Ishikawa (cell line): ENCODE measurements around the gene PBX3.

ENCODE experiments used
- CEBPB ChIP-seq: IDR thresholded peaks from 2 replicates; pipeline ENCODE4 v1.6.1; 2012
- CREB1 ChIP-seq: IDR thresholded peaks from 2 replicates; pipeline ENCODE4 v1.6.1; 2012; ENCODE audit warnings: low read depth
- EGR1 ChIP-seq: IDR thresholded peaks from 2 replicates; pipeline ENCODE4 v1.6.1; 2012
- EP300 ChIP-seq: IDR thresholded peaks from 2 replicates; pipeline ENCODE4 v1.6.1; 2012; ENCODE audit warnings: borderline replicate concordance
- FOXM1 ChIP-seq: IDR thresholded peaks from 2 replicates; pipeline ENCODE4 v1.6.1; 2012; ENCODE audit warnings: low read depth, borderline replicate concordance
- NFIC ChIP-seq: IDR thresholded peaks from 2 replicates; pipeline ENCODE4 v1.6.1; 2012
- RAD21 ChIP-seq: IDR thresholded peaks from 2 replicates; pipeline ENCODE4 v1.6.1; 2012; ENCODE audit warnings: low read depth
- TAF1 ChIP-seq: IDR thresholded peaks from 2 replicates; pipeline ENCODE4 v1.6.1; 2012; ENCODE audit warnings: low read depth, mild to moderate bottlenecking
- TCF12 ChIP-seq: IDR thresholded peaks from 2 replicates; pipeline ENCODE4 v1.6.1; 2012; ENCODE audit warnings: low read depth
- TEAD4 ChIP-seq: IDR thresholded peaks from 2 replicates; pipeline ENCODE4 v1.6.1; 2012
- USF1 ChIP-seq: IDR thresholded peaks from 2 replicates; pipeline ENCODE4 v1.6.1; 2012
- YY1 ChIP-seq: IDR thresholded peaks from 2 replicates; pipeline ENCODE4 v1.6.1; 2012; ENCODE audit warnings: low read depth
- ZBTB7A ChIP-seq: IDR thresholded peaks from 2 replicates; pipeline ENCODE4 v1.6.1; 2012; ENCODE audit warnings: low read depth
- TF ChIP-seq, protein P1 (sequence below): IDR thresholded peaks from 2 replicates; pipeline ENCODE4 v1.6.1; 2012
- TF ChIP-seq, protein P2 (sequence below): IDR thresholded peaks from 2 replicates; pipeline ENCODE4 v1.6.1; 2012; ENCODE audit warnings: low read depth, mild to moderate bottlenecking

The PBX3 gene

DNA sequence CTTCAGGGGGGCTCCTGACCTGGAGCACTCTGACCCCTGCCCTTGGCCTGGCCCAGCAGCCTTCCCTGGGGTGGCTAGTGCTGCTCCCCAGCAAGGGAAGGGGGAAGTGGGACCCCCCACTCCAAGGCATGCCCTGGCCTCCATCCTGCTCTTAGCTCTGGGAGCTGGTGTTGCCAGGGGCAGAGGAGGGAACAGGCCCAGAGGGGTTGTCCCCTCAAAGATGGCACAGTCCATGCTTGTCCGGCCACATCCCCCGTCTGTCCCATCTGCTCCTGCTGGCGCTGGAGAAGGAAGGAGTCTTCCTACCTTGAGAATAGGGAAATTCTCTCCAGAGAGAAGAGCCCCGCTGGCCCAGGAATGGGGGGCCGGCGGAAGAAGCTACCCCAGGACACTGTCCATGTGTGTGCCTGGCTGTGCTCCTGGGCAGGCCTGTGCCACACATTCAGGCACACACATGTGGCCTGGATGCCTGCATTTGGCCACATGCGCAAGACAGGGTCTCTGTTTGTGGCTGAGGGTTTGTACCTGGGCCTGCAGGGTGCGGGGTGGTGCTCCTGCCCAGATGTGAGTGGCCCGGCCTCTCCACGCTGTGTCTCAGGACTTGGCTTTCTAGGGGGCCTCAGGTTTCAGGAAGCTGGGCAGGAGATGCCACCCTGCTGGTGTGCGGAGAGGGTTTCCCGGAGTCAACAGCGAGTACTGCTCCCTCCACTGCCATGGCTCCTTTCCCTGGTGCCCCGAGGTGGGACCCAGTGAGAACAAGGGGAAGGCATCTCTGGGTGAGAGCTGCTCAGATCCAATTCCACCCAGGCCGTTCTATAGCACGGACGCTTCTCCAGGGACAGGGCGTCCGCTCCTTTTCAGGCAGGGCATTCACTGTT lies 247.1 kb downstream of the PBX3 start:
- TF ChIP-seq CEBPB (no peak), EP300 (no peak), FOXM1 (no peak), ZBTB7A (no peak), YY1 (no peak), TAF1 (no peak), EGR1 (no peak), CREB1 (no peak), TCF12 (no peak), RAD21 (no peak), NFIC (no peak), TEAD4 (no peak)
- TF ChIP-seq, protein P1, sequence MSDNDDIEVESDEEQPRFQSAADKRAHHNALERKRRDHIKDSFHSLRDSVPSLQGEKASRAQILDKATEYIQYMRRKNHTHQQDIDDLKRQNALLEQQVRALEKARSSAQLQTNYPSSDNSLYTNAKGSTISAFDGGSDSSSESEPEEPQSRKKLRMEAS = no peak

DNA sequence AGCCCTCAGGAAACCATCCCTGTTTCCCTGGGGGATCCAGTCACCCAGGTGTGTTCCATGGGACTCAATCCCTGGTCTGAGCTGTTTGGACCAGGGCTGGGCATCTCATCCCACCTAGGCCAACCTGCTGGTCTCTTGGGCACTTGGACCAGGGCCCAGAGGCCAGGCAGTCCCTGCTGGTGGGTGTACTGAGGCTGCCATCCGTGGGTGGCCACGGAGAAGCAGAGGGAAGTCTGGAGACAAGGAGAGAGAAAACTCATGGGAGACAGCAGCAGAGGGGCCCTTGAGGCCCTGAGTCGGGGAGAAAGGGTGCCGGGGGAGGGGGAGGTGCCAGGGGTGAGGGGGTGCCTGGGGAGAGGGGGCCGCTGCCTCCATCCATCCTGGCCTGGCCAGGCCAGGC lies 247.8 kb downstream of the PBX3 start:
- TF ChIP-seq TCF12 (no peak), TAF1 (no peak), YY1 (no peak), TEAD4 (no peak), ZBTB7A (no peak)
- TF ChIP-seq, protein P1 = no peak

GRCh38 chr9:125995706-125996105 lies 248.5 kb downstream of the PBX3 start:
- TF ChIP-seq CEBPB (no peak), CREB1 (no peak), EP300 (no peak), NFIC (no peak), TAF1 (no peak), YY1 (no peak), FOXM1 (no peak), TCF12 (no peak), ZBTB7A (no peak), RAD21 (no peak), USF1 (no peak), EGR1 (no peak), TEAD4 (no peak)
- TF ChIP-seq, protein P2, sequence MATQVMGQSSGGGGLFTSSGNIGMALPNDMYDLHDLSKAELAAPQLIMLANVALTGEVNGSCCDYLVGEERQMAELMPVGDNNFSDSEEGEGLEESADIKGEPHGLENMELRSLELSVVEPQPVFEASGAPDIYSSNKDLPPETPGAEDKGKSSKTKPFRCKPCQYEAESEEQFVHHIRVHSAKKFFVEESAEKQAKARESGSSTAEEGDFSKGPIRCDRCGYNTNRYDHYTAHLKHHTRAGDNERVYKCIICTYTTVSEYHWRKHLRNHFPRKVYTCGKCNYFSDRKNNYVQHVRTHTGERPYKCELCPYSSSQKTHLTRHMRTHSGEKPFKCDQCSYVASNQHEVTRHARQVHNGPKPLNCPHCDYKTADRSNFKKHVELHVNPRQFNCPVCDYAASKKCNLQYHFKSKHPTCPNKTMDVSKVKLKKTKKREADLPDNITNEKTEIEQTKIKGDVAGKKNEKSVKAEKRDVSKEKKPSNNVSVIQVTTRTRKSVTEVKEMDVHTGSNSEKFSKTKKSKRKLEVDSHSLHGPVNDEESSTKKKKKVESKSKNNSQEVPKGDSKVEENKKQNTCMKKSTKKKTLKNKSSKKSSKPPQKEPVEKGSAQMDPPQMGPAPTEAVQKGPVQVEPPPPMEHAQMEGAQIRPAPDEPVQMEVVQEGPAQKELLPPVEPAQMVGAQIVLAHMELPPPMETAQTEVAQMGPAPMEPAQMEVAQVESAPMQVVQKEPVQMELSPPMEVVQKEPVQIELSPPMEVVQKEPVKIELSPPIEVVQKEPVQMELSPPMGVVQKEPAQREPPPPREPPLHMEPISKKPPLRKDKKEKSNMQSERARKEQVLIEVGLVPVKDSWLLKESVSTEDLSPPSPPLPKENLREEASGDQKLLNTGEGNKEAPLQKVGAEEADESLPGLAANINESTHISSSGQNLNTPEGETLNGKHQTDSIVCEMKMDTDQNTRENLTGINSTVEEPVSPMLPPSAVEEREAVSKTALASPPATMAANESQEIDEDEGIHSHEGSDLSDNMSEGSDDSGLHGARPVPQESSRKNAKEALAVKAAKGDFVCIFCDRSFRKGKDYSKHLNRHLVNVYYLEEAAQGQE = no peak
- TF ChIP-seq, protein P1 = no peak

DNA sequence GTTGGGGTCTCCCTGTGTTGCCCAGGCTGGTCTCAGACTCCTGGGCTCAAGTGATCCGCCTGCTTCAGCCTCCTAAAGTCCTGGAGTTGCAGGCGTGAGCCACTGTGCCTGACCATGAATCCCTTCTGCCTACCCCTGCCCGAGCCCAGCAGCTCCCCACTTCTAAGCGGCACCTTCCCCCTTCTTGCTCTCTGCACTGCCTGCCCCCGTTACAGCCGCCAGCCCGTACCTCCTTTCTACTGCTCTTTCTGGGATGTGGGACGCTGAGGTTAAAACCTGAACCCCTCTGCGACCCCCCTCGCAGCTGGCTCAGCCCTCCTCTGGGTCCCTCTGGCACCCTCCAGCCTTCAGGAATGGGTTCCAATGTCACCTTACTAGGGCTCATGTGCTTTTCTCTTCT lies 249.6 kb downstream of the PBX3 start:
- no peak for TF ChIP-seq TEAD4
- no peak for TF ChIP-seq ZBTB7A
- TF ChIP-seq EP300 = no peak
- TF ChIP-seq USF1 = no peak
- TF ChIP-seq YY1 = no peak
- no peak for TF ChIP-seq FOXM1

GRCh38 chr9:125997196-125997823 lies 250.1 kb downstream of the PBX3 start:
- TF ChIP-seq, protein P1 = no peak
- TF ChIP-seq YY1 (no peak), EGR1 (no peak), RAD21 (no peak), TCF12 (no peak), NFIC (no peak), CREB1 (no peak), ZBTB7A (no peak), USF1 (no peak), CEBPB (no peak)

DNA sequence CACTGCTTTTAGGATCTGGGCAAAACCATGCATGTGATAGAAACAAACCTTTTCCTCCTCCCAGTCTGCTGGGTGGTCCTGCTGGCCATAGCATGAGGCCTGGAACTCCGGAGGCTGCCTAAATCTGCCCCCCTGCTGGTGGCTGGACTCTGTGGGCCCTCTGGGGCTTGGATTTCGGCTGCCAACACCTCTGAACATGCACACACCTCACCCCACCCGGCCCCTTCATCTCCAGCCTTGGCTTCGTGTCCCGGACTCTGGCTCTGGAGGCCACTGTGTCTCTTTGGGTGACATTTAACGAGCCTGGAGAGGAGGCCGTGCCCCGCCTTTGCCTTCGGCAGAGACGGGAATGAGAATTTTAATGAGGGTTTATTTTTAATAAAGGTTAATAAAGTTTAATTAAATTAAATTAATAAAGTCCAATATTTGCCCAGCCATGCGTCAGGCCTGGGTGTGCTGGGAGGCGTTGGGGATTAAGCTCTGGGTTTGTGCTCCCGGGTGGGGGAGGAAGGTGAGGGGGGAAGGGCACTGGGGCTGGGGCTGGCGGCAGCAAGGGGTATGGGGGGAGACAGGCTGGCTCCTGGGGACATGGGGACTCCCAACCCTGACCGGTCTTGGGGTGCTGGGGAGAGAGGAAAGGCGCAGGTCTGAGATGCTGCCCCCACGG lies 251.8 kb downstream of the PBX3 start:
- no peak for TF ChIP-seq EP300

GRCh38 chr9:125999504-125999881 lies 252.3 kb downstream of the PBX3 start:
- TF ChIP-seq EP300 (no peak), YY1 (no peak), EGR1 (no peak), TCF12 (no peak), NFIC (no peak), TAF1 (no peak), RAD21 (no peak), FOXM1 (no peak)
- TF ChIP-seq, protein P2 = no peak
